SK-N-SH (cell line): ENCODE results near the gene PANX2.

ENCODE experiments used
- CTCF ChIP-seq: fragments of 200-600 bp; sonication (generic); IDR thresholded peaks from 2 replicates; pipeline ENCODE4 v1.6.1; 2017; ENCODE audit warnings: antibody characterized with exemption, mild to moderate bottlenecking, moderate library complexity
- FOXM1 ChIP-seq: IDR thresholded peaks from 2 replicates; pipeline ENCODE4 v1.4.0; 2012; ENCODE audit warnings: low read depth, mild to moderate bottlenecking
- MAX ChIP-seq: IDR thresholded peaks from 2 replicates; pipeline ENCODE4 v1.4.0; 2012; ENCODE audit warnings: low read depth
- MXI1 ChIP-seq: IDR thresholded peaks from 2 replicates; pipeline ENCODE4 v1.6.1; 2012; ENCODE audit warnings: mild to moderate bottlenecking, low read depth, low read length, improper control_type of control experiment
- POLR2AphosphoS5 ChIP-seq: IDR thresholded peaks from 2 replicates; pipeline ENCODE4 v1.6.1; 2012; ENCODE audit warnings: low read depth, low read length
- RAD21 ChIP-seq: IDR thresholded peaks from 2 replicates; pipeline ENCODE4 v1.6.1; 2012; ENCODE audit warnings: mild to moderate bottlenecking, low read length
- SIN3A ChIP-seq: IDR thresholded peaks from 2 replicates; pipeline ENCODE4 v1.6.1; 2012; ENCODE audit warnings: low read depth, mild to moderate bottlenecking, low read length, moderate library complexity, borderline replicate concordance
- USF1 ChIP-seq: IDR thresholded peaks from 2 replicates; pipeline ENCODE4 v1.4.0; 2012; ENCODE audit warnings: low read depth, borderline replicate concordance
- YY1 ChIP-seq: IDR thresholded peaks from 2 replicates; pipeline ENCODE4 v1.4.0; 2012; ENCODE audit warnings: low read depth, mild to moderate bottlenecking

- TF ChIP-seq RAD21 (no peak), CTCF (no peak), MAX (no peak), SIN3A (no peak), POLR2AphosphoS5 (no peak), YY1 (no peak), MXI1 (no peak), FOXM1 (no peak), USF1 (no peak)
Measured at GRCh38 chr22:50144005-50144614, 26.4 kb upstream of the PANX2 start.
